Upper lobe of left lung (tissue), 4 donors: ENCODE measurements around the gene PLA2G2A.

Source experiments
- CTCF ChIP-seq, 6 experiments: fragments of 450-650 bp in 4 of 6; fragments of 200-600 bp in 2 of 6; sonication (generic) in 2 of 6; IDR thresholded peaks; one replicate each; pipeline ENCODE4 v1.5.1; 2016 to 2019; ENCODE audit warnings: antibody characterized with exemption in 6 of 6
- EP300 ChIP-seq, 4 donors: sonication (generic); formaldehyde crosslinking; IDR thresholded peaks; one replicate each; pipeline ENCODE4 v1.5.1; 2017; ENCODE audit warnings: antibody characterized with exemption in 4 of 4, control low read depth in 2 of 4
- POLR2AphosphoS5 ChIP-seq, 2 donors: sonication (generic); formaldehyde crosslinking; IDR thresholded peaks; one replicate each; pipeline ENCODE4 v1.5.1; 2017; ENCODE audit warnings: antibody characterized with exemption in 2 of 2

- TF ChIP-seq CTCF (IDR thresholded peaks at IDR 0.05) (no peak), EP300 (IDR thresholded peaks at IDR 0.05) (no peak), POLR2AphosphoS5 (IDR thresholded peaks at IDR 0.05) (no peak)
These were observed 46.6 kb downstream of the PLA2G2A start for GRCh38 chr1:19932866-19933265.
